ENCODE measurements around the gene ADAMTS18.

DNA sequence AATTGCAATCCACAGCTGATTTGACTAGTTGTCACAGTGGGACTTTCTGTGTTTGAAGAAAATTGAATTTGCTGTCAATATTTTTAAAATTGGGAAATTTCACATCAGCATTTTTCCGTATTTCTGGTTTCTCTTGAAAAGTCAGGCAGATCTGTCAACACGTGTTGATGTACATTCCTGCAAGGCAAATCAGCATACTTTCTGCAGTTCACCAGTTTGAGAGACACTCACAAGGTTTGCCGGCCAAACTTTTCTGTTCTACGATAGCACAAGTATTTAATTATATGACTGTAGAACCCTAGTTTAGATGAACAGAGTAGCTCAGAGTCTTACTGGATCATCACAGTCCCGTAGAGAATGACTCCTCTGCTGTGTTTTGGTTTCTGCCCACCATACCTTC is 102.0 kb downstream of the ADAMTS18 start:
- TF ChIP-seq, protein P1, sequence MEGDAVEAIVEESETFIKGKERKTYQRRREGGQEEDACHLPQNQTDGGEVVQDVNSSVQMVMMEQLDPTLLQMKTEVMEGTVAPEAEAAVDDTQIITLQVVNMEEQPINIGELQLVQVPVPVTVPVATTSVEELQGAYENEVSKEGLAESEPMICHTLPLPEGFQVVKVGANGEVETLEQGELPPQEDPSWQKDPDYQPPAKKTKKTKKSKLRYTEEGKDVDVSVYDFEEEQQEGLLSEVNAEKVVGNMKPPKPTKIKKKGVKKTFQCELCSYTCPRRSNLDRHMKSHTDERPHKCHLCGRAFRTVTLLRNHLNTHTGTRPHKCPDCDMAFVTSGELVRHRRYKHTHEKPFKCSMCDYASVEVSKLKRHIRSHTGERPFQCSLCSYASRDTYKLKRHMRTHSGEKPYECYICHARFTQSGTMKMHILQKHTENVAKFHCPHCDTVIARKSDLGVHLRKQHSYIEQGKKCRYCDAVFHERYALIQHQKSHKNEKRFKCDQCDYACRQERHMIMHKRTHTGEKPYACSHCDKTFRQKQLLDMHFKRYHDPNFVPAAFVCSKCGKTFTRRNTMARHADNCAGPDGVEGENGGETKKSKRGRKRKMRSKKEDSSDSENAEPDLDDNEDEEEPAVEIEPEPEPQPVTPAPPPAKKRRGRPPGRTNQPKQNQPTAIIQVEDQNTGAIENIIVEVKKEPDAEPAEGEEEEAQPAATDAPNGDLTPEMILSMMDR (conservative IDR thresholded peaks at IDR 0.05; ENCODE audit: low read length): no peak
- TF ChIP-seq EZH2phosphoT487 (IDR thresholded peaks at IDR 0.05; ENCODE audit: borderline replicate concordance, low read depth, low read length): no peak

Data from OCI-LY7 (cell line).